Measurements from ENCODE around the gene CCDC177.

GRCh38 chr14:69620211-69620611 lies 45.5 kb upstream of the CCDC177 start:
- TF ChIP-seq ZNF174 (tag by site-specific recombination; IDR thresholded peaks at IDR 0.05): no peak
- no peak for TF ChIP-seq CTCF (tag by site-specific recombination; IDR thresholded peaks at IDR 0.05)
- TF ChIP-seq TCF7L2 (IDR thresholded peaks at IDR 0.05; ENCODE audit: borderline replicate concordance, low read depth, low read length): no peak

Measured in HEK293 (cell line).